Prostate gland (tissue), 2 donors: Measurements from ENCODE around the gene NOL9.

Experiments
- CTCF ChIP-seq, 4 experiments: fragments of 200-600 bp in 2 of 4; fragments of 450-650 bp in 2 of 4; sonication (generic) in 2 of 4; IDR thresholded peaks; 1 replicate in 3 of 4; 2 replicates in 1 of 4; pipeline ENCODE4 v1.5.1; 2016 to 2019; ENCODE audit warnings: antibody characterized with exemption in 4 of 4, mild to moderate bottlenecking in 2 of 4, moderate library complexity in 2 of 4
- POLR2A ChIP-seq: fragments of 450-650 bp; IDR thresholded peaks from one replicate; pipeline ENCODE4 v1.6.1; 2016; ENCODE audit warnings: antibody characterized with exemption, mild to moderate bottlenecking
- POLR2AphosphoS5 ChIP-seq: sonication (generic); formaldehyde crosslinking; IDR thresholded peaks from one replicate; pipeline ENCODE4 v1.6.1; 2017; ENCODE audit warnings: antibody characterized with exemption

- TF ChIP-seq POLR2A (no peak), CTCF (IDR thresholded peaks at IDR 0.05) (no peak), POLR2AphosphoS5 (no peak)
These were observed 42.8 kb upstream of the NOL9 start for GRCh38 chr1:6596886-6597776.
